GM21825 (cell line): ENCODE measurements around the gene LYST.
"Not testable (repeated sequence)": the region's sequence is repeated elsewhere in the genome, so short reads cannot be mapped to it uniquely, and the experiment has no call there.

Experiments used
- ATAC-seq: cut with Tn5 transposase; IDR thresholded peaks from one replicate; pipeline ENCODE4 v1.9.1; 2021; ENCODE audit warnings: mild to moderate bottlenecking, moderate library complexity; ENCODE audit not compliant: unreplicated experiment

LYST gene

GRCh38 chr1:235861857-235862256, 4.8 kb downstream of the LYST start:
- ATAC-seq: no peak

- no peak for ATAC-seq
These were observed 5.9 kb downstream of the LYST start for GRCh38 chr1:235860829-235861228.

GRCh38 chr1:235859789-235860188, 6.9 kb downstream of the LYST start:
- no peak for ATAC-seq

DNA sequence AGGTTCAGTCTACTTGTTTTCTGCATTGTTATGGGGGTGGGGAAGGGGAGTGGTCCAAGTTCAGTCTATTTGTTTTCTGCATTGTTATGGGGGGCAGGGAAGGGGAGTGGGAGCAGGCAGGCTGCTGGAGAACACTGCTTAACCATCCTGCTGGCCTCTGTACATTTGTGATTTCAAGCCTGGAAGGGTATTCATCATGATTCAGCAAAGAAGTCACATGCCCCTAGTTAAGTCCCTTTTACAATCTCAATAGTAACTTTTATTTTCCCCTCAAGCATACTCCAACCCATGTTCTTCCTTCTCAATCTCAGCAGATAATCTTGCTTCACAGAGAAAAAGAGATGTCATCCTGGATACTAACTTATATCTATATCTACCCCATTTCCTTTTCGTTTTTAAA, 7.9 kb downstream of the LYST start:
- ATAC-seq: no peak

- ATAC-seq: no peak
These were observed 8.9 kb downstream of the LYST start for GRCh38 chr1:235857756-235858155.

GRCh38 chr1:235855811-235856429, 10.8 kb downstream of the LYST start:
- ATAC-seq: peak; percentile 56

DNA sequence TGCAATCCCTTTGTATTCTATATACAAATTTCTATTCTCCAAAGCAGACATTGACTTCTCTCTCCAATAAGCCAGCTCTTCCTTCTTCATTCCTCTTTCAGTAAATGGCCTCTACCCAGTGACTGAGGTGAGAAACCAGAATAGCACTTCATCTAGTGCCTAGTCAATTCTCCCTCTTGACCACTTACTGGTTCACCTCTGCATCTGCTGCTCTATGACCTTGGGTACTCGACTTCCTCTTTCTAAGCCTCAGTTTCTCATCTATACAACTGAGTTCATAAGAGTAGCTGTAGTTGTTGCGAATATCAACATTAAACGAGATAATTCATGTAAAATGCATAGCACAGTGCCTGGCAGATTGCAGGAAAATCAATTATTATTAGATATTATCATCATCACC, 12.4 kb downstream of the LYST start:
- no peak for ATAC-seq

DNA sequence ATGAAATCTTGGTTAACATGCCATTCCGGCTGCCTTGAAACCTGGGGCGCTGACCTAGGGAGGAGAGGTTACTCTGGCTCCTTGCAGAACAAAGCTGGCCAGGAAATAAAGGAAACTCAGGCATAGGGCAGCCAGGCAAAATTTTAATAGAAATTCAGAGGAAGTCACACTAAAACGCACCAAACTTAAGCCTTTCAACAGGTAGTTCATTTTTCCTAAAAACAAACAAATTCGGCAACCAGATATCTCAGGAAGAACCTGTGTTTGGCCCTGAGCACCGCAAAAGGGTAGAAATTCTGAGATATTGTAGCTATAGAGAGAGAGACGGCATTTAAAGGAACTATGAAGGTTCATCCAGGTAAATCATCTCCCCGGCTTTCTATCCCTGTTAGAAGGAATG, 13.1 kb downstream of the LYST start:
- no peak for ATAC-seq

GRCh38 chr1:235852887-235853286, 13.8 kb downstream of the LYST start:
- ATAC-seq: no peak

DNA sequence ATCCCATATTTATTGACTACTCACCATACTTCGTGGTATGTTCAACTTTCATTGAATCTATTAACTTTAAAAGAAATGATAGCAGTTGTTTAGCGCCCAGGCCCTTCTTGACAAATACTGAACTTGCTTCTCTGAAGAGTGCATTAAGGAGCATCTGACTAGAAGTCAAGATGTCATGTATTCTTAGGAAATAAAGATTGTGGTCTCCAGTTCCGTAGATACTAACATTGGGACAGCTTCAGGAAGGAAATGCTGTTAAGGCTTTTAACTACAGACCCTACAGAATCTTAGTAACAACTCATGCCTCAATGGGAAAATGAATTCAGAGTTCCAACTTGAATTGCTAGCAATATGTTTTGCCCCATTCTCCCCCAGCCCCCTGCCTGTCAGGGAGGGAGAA, 14.8 kb downstream of the LYST start:
- ATAC-seq: no peak

DNA sequence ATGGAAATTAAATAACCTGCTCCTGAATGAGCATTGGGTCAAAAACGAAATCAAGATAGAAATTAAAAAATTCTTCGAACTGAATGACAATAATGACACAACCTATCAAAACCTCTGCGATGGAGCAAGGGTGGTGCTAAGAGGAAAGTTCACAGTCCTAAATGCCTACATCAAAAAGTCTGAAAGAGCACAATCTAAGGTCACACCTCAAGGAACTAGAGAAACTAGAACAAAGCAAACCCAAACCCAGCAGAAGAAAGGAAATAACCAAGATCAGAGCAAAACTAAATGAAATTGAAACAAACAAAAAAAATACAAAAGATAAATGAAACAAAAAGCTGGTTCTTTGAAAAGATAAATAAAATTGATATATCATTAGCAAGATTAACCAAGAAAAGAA, 18.5 kb downstream of the LYST start:
- ATAC-seq: not testable (repeated sequence)

- not testable (repeated sequence) for ATAC-seq
These were observed 21.0 kb downstream of the LYST start for GRCh38 chr1:235845656-235846107.

GRCh38 chr1:235844776-235845175, 21.9 kb downstream of the LYST start:
- ATAC-seq: no peak

- peak; percentile 57 for ATAC-seq
These were observed 23.2 kb downstream of the LYST start for GRCh38 chr1:235843461-235843961.

GRCh38 chr1:235841938-235842545, 24.7 kb downstream of the LYST start:
- peak; percentile 58 for ATAC-seq

DNA sequence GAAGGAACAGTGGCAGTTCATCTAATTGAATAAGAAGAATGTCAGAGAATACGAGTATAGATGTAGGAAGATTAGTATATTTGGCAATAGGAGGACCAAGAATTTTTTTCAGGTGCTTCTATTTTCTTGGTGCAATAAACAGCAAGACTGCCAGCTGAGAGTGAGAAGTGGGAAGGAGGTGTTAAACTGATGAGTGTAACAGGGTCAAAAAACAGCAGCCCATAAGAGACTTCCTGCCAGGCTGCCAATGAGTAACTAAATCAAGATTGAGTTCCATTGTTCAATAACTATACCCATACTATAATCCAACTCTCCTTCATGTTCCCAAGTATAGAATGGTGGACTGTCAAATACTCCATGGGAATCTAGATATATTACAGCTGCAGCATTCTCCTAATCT, 28.7 kb downstream of the LYST start:
- no peak for ATAC-seq

- no peak for ATAC-seq
These were observed 31.5 kb downstream of the LYST start for GRCh38 chr1:235835226-235835625.

- ATAC-seq: no peak
These were observed 32.1 kb downstream of the LYST start for GRCh38 chr1:235834620-235835019.

DNA sequence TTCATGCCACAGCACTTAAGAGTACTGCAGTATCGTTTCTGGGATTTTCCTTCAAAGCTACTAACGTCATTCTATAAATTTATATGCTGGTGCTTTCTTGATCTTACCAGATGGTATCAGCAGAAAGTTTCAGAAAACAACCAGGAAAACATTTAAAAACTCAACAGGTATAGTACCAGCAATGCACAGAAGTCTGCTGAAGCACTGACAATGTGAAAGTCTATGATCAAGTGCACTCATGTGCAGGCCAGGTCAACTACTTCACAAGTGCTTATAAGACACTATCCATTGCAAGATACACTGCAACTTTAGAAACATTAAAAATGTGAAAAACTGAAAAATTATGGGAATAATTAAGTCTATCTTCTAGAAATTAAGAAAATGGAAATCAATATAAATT, 34.7 kb downstream of the LYST start:
- ATAC-seq: no peak

DNA sequence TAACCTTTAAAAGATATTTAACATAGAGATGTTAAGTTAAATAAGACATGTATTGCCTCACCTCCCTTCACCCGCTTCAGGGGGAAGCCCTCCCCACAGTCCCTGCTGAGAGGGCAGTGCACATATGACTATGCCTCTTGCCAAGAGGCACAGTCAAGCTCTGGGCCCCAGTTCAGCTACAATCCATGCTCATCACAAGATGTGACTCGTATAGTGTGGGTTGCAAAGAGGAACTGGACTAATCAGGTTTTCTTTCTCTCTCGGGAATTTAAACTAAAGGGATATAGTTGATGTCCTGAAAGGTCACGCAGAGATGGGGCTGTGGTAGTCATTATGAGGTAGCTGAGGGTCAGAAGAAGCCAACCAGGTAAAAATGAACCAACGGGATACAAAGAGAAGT, 35.6 kb downstream of the LYST start:
- ATAC-seq: peak; percentile 96

DNA sequence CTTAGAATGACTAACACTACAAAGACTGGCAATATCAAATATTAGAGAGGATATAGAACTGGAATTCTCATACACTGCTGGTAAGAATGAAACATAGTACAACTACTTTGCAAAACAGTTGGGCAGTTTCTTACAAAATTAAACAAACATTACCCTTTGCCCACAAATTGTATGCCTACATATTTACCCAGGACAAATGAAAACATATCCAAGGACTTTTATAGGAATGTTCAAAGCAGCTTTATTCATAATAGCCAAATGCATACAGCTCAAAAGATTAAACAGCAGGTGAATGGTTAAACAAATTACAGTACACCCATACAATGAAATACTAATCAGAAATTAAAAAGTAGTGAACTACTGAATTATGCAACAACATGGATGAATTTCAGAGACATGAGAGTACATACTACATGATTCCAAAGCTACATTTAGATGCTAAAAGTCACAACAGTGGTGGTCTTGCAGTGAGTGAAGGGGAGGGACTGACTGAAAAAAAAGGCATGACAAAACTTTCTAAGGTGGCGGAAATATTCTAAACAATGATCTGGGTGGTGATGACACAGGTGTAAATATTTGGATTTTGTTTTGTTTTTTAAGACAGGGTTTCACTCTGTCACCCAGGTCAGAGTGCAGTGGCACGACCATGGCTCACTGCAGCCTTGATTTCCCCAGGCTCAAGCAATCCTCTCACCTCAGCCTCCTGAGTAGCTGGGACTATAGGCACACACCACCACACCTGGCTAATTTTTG, 40.4 kb downstream of the LYST start:
- no peak for ATAC-seq

GRCh38 chr1:235825229-235825628, 41.5 kb downstream of the LYST start:
- no peak for ATAC-seq
